Measurements from ENCODE around the gene PCIF1. TPM values are rescaled to one million over a fixed set of nuclear protein-coding genes. Genes with fewer than 3 reads are reported as not detected.

The PCIF1 gene
- total and polyA plus RNA-seq, 9 of the 15 experiments (the other 6 are each of a cell fraction or from before 2014, with no cell fraction given) = 5.8 to 29.4 (median 11.3) TPM

DNA sequence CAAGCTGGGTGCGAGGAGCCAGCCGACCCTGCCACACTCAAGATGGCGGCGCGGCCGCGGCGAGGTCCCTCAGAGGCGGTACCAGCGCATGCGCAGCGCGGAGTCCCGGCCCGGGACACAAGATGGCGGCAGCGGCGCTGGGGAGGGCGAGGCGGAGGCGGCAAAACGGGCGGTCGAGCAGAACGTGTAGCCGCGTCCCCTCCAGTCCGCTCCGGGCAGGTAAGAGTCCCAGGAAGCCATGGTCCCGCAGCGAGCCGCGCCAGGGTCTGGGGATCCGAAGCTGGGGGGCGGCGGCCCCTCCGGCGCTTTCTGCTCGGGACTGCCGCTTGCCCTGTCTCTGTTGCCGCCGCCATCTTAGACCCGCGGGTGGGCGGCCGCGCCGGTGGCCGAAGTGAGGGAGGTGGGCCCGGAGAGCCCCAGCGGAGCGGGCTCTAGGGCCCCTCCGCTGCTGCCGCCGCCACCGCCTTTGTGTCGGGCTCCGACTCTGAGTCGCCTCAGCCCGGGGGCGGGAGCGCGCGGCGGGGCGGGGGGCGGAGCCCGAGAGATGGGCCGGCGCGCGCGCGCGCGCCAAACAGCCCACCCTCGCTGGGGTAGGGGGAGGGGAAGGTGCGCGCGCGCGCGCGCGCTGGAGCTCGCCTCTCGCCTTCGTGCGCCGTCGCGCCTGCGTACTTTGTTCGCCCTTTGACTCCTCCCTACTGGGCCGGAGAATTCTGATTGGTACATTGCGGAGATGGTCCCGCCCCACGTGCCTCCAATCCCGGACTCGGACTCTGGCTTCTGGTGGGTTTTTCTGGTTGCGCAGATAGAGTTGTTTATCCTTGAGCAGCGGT, at the start of gene PCIF1 (continued):
- TF ChIP-seq, protein P1, sequence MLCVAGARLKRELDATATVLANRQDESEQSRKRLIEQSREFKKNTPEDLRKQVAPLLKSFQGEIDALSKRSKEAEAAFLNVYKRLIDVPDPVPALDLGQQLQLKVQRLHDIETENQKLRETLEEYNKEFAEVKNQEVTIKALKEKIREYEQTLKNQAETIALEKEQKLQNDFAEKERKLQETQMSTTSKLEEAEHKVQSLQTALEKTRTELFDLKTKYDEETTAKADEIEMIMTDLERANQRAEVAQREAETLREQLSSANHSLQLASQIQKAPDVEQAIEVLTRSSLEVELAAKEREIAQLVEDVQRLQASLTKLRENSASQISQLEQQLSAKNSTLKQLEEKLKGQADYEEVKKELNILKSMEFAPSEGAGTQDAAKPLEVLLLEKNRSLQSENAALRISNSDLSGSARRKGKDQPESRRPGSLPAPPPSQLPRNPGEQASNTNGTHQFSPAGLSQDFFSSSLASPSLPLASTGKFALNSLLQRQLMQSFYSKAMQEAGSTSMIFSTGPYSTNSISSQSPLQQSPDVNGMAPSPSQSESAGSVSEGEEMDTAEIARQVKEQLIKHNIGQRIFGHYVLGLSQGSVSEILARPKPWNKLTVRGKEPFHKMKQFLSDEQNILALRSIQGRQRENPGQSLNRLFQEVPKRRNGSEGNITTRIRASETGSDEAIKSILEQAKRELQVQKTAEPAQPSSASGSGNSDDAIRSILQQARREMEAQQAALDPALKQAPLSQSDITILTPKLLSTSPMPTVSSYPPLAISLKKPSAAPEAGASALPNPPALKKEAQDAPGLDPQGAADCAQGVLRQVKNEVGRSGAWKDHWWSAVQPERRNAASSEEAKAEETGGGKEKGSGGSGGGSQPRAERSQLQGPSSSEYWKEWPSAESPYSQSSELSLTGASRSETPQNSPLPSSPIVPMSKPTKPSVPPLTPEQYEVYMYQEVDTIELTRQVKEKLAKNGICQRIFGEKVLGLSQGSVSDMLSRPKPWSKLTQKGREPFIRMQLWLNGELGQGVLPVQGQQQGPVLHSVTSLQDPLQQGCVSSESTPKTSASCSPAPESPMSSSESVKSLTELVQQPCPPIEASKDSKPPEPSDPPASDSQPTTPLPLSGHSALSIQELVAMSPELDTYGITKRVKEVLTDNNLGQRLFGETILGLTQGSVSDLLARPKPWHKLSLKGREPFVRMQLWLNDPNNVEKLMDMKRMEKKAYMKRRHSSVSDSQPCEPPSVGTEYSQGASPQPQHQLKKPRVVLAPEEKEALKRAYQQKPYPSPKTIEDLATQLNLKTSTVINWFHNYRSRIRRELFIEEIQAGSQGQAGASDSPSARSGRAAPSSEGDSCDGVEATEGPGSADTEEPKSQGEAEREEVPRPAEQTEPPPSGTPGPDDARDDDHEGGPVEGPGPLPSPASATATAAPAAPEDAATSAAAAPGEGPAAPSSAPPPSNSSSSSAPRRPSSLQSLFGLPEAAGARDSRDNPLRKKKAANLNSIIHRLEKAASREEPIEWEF (CRISPR knock-in tag; IDR thresholded peaks at IDR 0.05) = no peak; the same call in 1 of the 2 replicates
- TF ChIP-seq, protein P2, sequence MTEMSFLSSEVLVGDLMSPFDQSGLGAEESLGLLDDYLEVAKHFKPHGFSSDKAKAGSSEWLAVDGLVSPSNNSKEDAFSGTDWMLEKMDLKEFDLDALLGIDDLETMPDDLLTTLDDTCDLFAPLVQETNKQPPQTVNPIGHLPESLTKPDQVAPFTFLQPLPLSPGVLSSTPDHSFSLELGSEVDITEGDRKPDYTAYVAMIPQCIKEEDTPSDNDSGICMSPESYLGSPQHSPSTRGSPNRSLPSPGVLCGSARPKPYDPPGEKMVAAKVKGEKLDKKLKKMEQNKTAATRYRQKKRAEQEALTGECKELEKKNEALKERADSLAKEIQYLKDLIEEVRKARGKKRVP (CRISPR knock-in tag; IDR thresholded peaks at IDR 0.05) = no peak
- TF ChIP-seq, protein P3, sequence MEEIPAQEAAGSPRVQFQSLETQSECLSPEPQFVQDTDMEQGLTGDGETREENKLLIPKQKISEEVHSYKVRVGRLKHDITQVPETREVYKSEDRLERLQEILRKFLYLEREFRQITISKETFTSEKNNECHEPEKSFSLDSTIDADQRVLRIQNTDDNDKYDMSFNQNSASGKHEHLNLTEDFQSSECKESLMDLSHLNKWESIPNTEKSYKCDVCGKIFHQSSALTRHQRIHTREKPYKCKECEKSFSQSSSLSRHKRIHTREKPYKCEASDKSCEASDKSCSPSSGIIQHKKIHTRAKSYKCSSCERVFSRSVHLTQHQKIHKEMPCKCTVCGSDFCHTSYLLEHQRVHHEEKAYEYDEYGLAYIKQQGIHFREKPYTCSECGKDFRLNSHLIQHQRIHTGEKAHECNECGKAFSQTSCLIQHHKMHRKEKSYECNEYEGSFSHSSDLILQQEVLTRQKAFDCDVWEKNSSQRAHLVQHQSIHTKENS (CRISPR knock-in tag; IDR thresholded peaks at IDR 0.05) = no peak
- TF ChIP-seq CXXC5 (CRISPR knock-in tag; IDR thresholded peaks at IDR 0.05) = peak; percentile 83
- TF ChIP-seq TAL1 (IDR thresholded peaks at IDR 0.05) = no peak; the same call in 1 of the 2 replicates
- TF ChIP-seq CBFA2T3 (IDR thresholded peaks at IDR 0.05) = no peak
- TF ChIP-seq SMARCE1 (IDR thresholded peaks at IDR 0.05) = no peak
- TF ChIP-seq KLF6 (CRISPR knock-in tag; IDR thresholded peaks at IDR 0.05; ENCODE audit: borderline replicate concordance) = peak; percentile 45; the same call in 1 of the 2 replicates
- no peak for TF ChIP-seq RBM15 (IDR thresholded peaks at IDR 0.05; ENCODE audit: insufficient read depth, low read length)
- no peak for TF ChIP-seq BMI1 (IDR thresholded peaks at IDR 0.05; ENCODE audit: low read length)
- no peak for TF ChIP-seq PHB (CRISPR knock-in tag; IDR thresholded peaks at IDR 0.05)
- TF ChIP-seq NR4A1 (CRISPR knock-in tag; IDR thresholded peaks at IDR 0.05) = no peak
- peak; percentile 62; the same call in 1 of the 2 replicates for TF ChIP-seq NR4A1 (tag; IDR thresholded peaks at IDR 0.05)
- TF ChIP-seq GATAD2A (IDR thresholded peaks at IDR 0.05) = no peak
- TF ChIP-seq TEAD4 (IDR thresholded peaks at IDR 0.05; ENCODE audit: low read length) = peak; percentile 28; the same call in 1 of the 2 replicates
- no peak for TF ChIP-seq TEAD4 (CRISPR knock-in tag; IDR thresholded peaks at IDR 0.05; ENCODE audit: borderline replicate concordance)

Measured in K562 (cell line).